AG09309 (cell line): ENCODE results near the gene IKBKE.

Experiments
- DNase-seq: peaks from one replicate; pipeline ENCODE4 v3.0.0-alpha.2; 2010; ENCODE audit warnings: low read depth
- H3K4me3 ChIP-seq: 2 replicates; pipeline ENCODE4 v1.5.1; 2011; ENCODE audit warnings: mild to moderate bottlenecking, low read depth, low read length, moderate library complexity; ENCODE audit not compliant: control insufficient read depth
- TF ChIP-seq, protein P1 (sequence below): IDR thresholded peaks from 2 replicates; pipeline ENCODE4 v1.5.1; 2011; ENCODE audit warnings: mild to moderate bottlenecking, low read depth, low read length, inconsistent platforms; ENCODE audit not compliant: insufficient read depth, control insufficient read depth; ENCODE audit errors: missing control alignments

IKBKE gene

GRCh38 chr1:206465951-206466350 lies 4.3 kb upstream of the IKBKE start:
- no peak for DNase-seq
- H3K4me3 ChIP-seq, result no peak overlapping the region
- TF ChIP-seq, protein P1, sequence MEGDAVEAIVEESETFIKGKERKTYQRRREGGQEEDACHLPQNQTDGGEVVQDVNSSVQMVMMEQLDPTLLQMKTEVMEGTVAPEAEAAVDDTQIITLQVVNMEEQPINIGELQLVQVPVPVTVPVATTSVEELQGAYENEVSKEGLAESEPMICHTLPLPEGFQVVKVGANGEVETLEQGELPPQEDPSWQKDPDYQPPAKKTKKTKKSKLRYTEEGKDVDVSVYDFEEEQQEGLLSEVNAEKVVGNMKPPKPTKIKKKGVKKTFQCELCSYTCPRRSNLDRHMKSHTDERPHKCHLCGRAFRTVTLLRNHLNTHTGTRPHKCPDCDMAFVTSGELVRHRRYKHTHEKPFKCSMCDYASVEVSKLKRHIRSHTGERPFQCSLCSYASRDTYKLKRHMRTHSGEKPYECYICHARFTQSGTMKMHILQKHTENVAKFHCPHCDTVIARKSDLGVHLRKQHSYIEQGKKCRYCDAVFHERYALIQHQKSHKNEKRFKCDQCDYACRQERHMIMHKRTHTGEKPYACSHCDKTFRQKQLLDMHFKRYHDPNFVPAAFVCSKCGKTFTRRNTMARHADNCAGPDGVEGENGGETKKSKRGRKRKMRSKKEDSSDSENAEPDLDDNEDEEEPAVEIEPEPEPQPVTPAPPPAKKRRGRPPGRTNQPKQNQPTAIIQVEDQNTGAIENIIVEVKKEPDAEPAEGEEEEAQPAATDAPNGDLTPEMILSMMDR, result no peak

DNA sequence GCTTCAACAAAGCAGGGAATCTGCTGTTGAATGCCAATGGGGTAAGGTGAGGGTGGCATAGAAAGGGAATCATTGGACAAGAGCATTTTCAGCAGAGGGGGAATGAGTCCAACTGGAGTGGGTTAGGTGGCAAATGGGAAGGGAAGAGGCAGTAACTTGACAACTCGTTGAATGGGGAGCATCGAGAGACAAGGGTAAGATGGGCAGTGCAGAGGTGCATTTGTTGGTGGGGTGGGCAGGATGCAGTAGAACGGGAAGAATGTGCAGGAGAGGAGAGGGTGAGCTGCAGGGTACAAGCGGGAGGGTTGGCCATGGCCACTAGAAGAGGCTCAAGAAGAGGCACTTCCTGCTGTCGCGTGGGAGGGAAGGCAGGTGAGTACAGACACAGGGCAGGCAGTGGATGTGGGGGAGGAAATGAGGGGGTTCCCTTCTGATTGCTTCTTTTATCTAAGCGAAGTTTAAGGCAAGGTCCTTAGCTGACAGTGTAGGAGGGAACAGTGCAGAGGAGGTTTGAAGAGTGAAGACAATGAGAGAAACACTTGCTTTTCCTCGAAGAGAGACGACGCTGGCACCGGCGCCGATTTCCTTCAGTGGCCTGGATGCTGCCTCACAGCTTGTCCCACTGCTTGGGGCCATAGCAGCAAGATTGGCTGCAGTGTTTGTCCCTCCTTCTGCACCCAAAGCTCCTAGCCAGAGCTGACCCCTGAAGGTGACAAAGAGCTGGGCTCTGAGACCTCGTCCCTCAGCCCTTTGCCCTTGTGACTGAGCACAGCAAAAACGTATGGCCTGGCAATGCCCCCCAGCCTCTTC lies 3.2 kb upstream of the IKBKE start:
- TF ChIP-seq, protein P1, result no peak
- DNase-seq, result no peak
- no peak overlapping the region for H3K4me3 ChIP-seq

- TF ChIP-seq, protein P1, result no peak
- no peak for DNase-seq
- H3K4me3 ChIP-seq, result no peak overlapping the region
Observed at GRCh38 chr1:206467915-206468314, 2.4 kb upstream of the IKBKE start.

DNA sequence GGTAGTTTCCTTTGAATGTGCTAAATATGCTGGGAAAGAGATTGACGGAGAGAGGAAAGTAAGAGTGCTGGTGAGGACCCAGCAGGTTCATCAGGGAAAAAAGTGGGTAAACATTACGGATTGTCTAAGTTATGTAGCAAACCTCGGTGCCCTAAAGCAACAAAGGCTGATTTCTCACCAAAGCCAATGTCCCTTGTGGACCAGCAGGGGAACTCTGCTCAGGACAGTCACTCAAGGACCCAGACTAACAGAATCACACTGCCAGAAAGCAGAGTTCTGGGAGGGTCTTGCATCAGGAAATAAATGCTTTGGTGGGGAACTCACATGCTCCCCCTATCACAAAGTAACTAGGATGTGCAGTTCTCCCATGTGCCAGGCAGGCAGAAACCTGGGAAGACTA lies 1.7 kb upstream of the IKBKE start:
- DNase-seq, result no peak
- TF ChIP-seq, protein P1, result no peak
- no peak overlapping the region for H3K4me3 ChIP-seq

DNA sequence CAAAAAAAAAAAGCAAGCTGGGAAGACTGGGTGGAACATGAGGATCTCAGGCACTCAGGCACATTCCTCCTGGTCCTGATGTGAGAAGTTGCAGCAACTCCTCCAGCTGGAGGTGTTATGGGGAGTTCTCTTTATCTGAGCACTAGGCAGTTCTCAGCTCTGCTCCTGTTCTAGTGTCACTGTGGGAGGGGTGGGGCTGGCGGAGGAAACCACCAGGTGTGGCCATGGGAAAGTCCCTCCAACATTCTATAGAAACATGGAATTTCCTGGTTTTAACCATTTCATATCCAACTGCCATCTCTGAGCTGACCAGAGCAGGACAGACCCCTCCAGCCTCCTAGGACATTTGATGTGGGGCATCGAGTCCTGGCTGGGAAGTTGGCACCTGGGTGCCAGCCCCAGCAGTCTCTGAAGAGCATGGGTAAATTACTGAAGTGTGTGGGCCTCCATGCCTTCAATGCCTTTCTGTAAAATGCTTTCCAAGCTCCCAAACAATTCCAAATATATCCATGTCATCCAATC lies 804 bp upstream of the IKBKE start:
- no peak for DNase-seq
- peak overlapping the region; percentile 97; the same call in 1 of the 2 replicates for H3K4me3 ChIP-seq
- TF ChIP-seq, protein P1, result no peak

- H3K4me3 ChIP-seq, result peak overlapping the region; percentile 97
- DNase-seq, result no peak
- TF ChIP-seq, protein P1, result no peak
Observed at GRCh38 chr1:206470692-206471414, 577 bp downstream of the IKBKE start.
